RWPE1 (cell line): Measurements from ENCODE around the gene PLCB2.

Experiments
- CTCF ChIA-PET: fragments of 350-600 bp; sonication (Branson Sonifier 250); formaldehyde crosslinking; extraction: SDS; loops from one replicate; lab custom pipeline; 2021; lab: Yijun Ruan, JAX
- POLR2A ChIA-PET: fragments of 400-600 bp; formaldehyde crosslinking; extraction: SDS; loops from one replicate; lab custom pipeline; 2020; ENCODE audit warnings: antibody characterized with exemption; ENCODE audit not compliant: low non-redundant PET; lab: Yijun Ruan, JAX
- DNase-seq: peaks from one replicate; pipeline ENCODE4 v3.0.0; 2012; ENCODE audit warnings: low spot score
- H3K27ac ChIP-seq: fragments of 450-650 bp; 2 replicates; pipeline ENCODE4 v1.5.1; 2017
- TF ChIP-seq, protein P1 (sequence below): fragments of 450-650 bp; conservative IDR thresholded peaks from 2 replicates; pipeline ENCODE4 v1.5.1; 2017; ENCODE audit warnings: low read depth, mild to moderate bottlenecking

PLCB2 gene

DNA sequence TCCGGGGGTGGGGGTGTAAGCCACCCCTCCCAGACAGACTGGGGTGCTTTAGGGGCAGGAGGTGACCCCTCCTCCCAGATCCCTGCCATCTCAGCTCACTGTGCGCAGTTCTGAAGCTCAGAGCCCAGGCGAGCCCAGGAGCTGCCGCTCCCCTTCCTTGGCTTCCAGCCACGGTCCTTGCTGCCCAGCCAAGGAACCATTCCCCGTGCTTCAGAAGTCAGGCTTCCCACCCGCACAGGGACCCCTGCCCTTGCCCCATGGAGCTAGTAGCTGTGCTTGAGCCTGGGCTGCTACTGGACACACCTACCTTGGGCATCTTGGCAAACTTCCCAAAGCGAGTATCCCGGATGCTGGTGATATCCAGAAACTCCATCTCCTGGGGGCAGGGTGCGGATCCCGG, 4.8 kb downstream of the PLCB2 start:
- TF ChIP-seq, protein P1, sequence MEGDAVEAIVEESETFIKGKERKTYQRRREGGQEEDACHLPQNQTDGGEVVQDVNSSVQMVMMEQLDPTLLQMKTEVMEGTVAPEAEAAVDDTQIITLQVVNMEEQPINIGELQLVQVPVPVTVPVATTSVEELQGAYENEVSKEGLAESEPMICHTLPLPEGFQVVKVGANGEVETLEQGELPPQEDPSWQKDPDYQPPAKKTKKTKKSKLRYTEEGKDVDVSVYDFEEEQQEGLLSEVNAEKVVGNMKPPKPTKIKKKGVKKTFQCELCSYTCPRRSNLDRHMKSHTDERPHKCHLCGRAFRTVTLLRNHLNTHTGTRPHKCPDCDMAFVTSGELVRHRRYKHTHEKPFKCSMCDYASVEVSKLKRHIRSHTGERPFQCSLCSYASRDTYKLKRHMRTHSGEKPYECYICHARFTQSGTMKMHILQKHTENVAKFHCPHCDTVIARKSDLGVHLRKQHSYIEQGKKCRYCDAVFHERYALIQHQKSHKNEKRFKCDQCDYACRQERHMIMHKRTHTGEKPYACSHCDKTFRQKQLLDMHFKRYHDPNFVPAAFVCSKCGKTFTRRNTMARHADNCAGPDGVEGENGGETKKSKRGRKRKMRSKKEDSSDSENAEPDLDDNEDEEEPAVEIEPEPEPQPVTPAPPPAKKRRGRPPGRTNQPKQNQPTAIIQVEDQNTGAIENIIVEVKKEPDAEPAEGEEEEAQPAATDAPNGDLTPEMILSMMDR: no peak
- DNase-seq: no peak
- POLR2A ChIA-PET: interaction anchor here (0.8 kb wide), 1 partner anchor 20 kb away, joined by 3 read pairs; no protein-coding TSS in a partner anchor
- no peak overlapping the region for H3K27ac ChIP-seq
- CTCF ChIA-PET: interaction anchor here (0.7 to 1.1 kb wide), 2 partner anchors 28 to 152 kb away, joined by 3 read pairs; no protein-coding TSS in a partner anchor

DNA sequence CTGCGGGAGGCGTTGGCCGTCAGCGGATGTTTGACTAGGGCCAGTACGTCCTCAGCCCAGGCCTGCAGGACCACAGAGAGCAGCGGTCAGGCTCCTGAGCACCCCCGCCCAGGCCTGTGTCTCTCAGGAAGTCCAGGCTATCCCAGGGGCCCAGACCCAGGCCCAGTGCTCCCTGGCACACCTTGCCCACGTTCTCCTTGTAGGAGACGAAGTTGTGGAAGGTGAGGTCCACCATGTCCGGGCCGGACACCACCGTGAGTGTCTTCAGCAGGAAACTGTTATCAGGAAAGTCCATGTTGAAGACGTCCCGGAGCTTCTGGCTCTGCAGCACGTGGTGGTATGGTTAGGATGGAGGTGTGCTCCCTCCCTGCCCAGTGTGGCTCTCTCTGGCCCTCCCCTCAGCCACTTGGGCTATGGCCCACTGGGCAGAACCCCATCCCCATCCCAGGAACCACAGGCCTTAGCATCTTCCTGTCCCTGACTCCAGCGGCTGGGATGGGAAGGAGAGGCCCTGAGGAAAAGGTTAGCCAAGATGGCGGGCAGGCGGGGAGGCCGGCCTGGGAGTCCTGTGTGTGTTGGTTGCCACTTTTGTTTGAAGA, 5.3 kb downstream of the PLCB2 start:
- no peak overlapping the region for H3K27ac ChIP-seq
- TF ChIP-seq, protein P1: no peak
- ChIA-PET CTCF (interaction anchor here (0.6 to 1.5 kb wide), 3 partner anchors 7 to 132 kb away, joined by 3 to 6 read pairs (median 4); no protein-coding TSS in a partner anchor), POLR2A (no interaction called here)
- no peak for DNase-seq

DNA sequence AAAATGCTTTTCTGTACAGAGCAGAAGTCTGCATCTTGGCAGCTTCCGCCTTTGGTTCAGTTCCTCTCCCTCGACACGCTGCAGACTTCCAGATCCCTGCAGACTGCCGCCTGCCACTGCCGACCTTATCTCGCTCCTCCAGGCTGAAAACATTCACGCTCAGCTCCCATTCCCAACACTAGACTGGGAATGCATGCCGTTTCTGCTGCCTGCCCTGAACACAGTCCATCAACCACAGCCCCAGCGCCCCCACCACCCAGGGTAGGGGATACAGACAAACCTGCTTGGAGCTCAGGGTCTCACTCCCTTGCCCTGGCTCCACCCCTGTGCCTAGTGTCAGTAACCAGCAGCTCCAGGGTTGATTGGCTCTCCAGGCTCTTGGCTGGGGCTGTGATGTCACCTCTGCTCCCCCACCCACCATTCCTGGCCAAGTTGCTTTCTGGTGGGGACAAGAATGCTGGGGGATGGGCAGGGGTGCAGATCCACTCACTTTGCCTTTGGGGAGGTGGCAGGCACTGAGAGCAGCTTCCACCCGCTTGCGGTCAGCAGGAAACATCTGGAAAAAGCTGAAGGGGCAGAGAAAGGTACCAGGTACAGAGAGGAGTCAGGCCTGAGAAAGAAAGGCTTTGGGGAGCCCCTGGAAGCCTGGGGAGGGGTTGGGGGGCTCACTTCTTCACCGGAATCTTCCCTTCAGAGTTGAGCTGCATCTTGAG, 6.1 kb downstream of the PLCB2 start:
- CTCF ChIA-PET: interaction anchor here (0.6 to 1.5 kb wide), 4 partner anchors 8 to 131 kb away, joined by 3 to 6 read pairs (median 4); no protein-coding TSS in a partner anchor
- POLR2A ChIA-PET: no interaction called here
- DNase-seq: no peak
- TF ChIP-seq, protein P1: no peak
- no peak overlapping the region for H3K27ac ChIP-seq

DNA sequence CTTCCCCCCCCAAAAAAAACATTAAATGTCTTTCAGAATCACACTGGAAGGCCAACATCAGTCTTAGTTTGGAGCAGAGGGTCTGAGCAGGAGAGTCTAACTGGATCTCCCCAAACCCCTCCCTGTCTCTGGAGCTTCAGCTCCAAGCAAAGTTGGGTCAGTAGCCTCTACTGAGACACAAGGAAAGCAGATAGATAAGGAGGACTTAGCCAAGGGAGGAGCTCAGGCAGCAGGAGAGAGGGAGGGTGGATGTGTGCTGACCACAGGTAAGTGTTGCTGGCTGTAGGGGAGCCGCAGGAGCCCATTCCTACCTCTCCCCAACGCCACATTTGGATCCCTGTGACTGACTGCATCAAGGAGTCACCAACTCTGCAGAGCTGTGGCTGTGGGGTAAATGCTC, 7.0 kb downstream of the PLCB2 start:
- ChIA-PET POLR2A (no interaction called here), CTCF (interaction anchor here (1.1 to 1.5 kb wide), 2 partner anchors 9 to 10 kb away, joined by 3 to 6 read pairs; no protein-coding TSS in a partner anchor)
- TF ChIP-seq, protein P1: no peak
- DNase-seq: no peak
- H3K27ac ChIP-seq: no peak overlapping the region

DNA sequence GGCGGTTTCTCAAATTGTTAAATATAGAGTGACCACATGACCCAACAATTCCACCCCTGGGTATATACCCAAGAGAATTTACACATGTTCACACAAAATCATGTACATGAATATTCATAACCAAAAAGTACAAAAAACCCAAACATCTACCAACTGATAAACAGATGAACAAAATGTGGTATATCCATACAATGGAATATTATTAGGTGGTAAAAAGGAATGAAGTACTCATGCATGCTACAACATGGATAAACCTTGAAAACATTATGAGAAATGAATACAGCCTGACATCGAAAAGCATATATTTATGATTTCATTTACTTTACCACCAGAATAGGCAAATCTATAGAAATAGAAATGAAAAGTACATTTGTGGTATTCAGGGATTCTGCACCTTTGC, 7.4 kb downstream of the PLCB2 start:
- ChIA-PET CTCF (no interaction called here), POLR2A (no interaction called here)
- H3K27ac ChIP-seq: no peak overlapping the region
- TF ChIP-seq, protein P1: no peak
- no peak for DNase-seq

DNA sequence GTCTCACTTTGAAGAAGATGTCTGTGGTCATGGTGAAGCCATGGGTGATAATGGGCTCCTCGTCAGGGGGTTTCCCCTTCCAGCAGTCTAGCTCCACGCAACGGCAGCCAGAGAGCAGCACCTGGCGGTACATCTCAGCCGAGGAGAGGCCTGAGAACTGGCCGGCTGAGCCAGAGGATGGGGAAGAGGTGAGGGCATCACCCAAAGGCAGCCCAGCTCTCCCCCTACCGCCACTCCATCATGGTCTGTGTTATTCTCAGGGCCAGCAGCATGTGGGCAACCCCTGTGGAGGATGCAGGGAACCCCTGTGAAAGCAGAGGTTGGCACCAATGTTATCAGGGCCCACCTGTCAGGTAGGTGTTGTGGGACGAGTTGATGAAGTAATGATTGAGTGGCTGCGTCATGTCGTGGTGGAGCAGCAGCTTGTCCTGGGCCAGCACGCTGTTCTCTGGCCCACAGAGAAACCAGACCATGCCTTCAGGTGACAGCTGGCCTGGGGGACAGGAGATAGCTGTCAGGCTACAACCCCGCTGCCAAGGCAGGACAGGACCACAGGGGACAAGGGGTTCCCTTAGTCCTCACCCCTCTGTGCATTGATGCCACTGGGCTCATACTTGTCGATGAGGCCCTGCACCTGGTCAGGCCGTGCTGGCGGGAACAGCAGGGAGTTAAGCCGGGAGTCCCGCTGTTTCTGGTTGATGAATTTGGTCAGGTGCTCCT, 9.4 kb downstream of the PLCB2 start:
- ChIA-PET CTCF (interaction anchor here (0.5 kb wide), 1 partner anchor 123 kb away, joined by 3 read pairs; no protein-coding TSS in a partner anchor), POLR2A (no interaction called here)
- no peak overlapping the region for H3K27ac ChIP-seq
- no peak for DNase-seq
- TF ChIP-seq, protein P1: no peak
